Measurements from ENCODE around the gene BHLHE40. TPM values are rescaled to one million over a fixed set of nuclear protein-coding genes. Genes with fewer than 3 reads are reported as not detected.

BHLHE40 gene
- total and polyA plus RNA-seq, 8 donors, result 19.3 to 66.7 (median 33.2) TPM

GRCh38 chr3:5005367-5005766 is 26.1 kb downstream of the BHLHE40 start:
- Histone ChIP-seq H3K4me3 (no peak overlapping the region), H3K9me3 (no peaks in the 10 kb centered on the region), H3K27ac (no peak overlapping the region), H3K4me1 (no peaks in the 10 kb centered on the region), H3K27me3 (no peaks in the 10 kb centered on the region), H3K36me3 (no peaks in the 10 kb centered on the region)
- 63 to 70% methylated on average over 4 of the region's 4 CpGs for WGBS, 2 donors
- TF ChIP-seq CTCF (IDR thresholded peaks at IDR 0.05), result no peak
- DNase-seq (no peak), ATAC-seq (no peak), FAIRE-seq (no peak)
- intact Hi-C loops (cut with DNase I), result no loop called here

GRCh38 chr3:5006755-5007202 is 27.5 kb downstream of the BHLHE40 start:
- TF ChIP-seq CTCF (IDR thresholded peaks at IDR 0.05), result no peak
- no peak for FAIRE-seq
- H3K36me3 ChIP-seq, result no peaks in the 10 kb centered on the region
- no peak overlapping the region for H3K27ac ChIP-seq
- H3K4me1 ChIP-seq, result no peaks in the 10 kb centered on the region
- peak in 2 of 4 donors; percentile 40 to 57 for ATAC-seq
- intact Hi-C loops (cut with DNase I), result no loop called here
- DNase-seq, result no peak
- H3K27me3 ChIP-seq, result no peaks in the 10 kb centered on the region
- H3K9me3 ChIP-seq, result no peaks in the 10 kb centered on the region
- no peak overlapping the region for H3K4me3 ChIP-seq
- WGBS, 2 donors, result 83% methylated on average over 9 of the region's 9 CpGs

GRCh38 chr3:5007873-5008272 is 28.6 kb downstream of the BHLHE40 start:
- H3K4me3 ChIP-seq, result no peak overlapping the region
- no peaks in the 10 kb centered on the region for H3K36me3 ChIP-seq
- intact Hi-C loops (cut with DNase I), result no loop called here
- ATAC-seq, result no peak
- 82 to 83% methylated on average over 6 of the region's 6 CpGs for WGBS, 2 donors
- no peaks in the 10 kb centered on the region for H3K9me3 ChIP-seq
- DNase-seq, result no peak
- no peaks in the 10 kb centered on the region for H3K4me1 ChIP-seq
- no peak for FAIRE-seq
- H3K27ac ChIP-seq, result no peak overlapping the region
- no peaks in the 10 kb centered on the region for H3K27me3 ChIP-seq
- no peak for TF ChIP-seq CTCF (IDR thresholded peaks at IDR 0.05)

- intact Hi-C loops (cut with DNase I), result no loop called here
- no peaks in the 10 kb centered on the region for H3K9me3 ChIP-seq
- no peak overlapping the region for H3K4me3 ChIP-seq
- FAIRE-seq, result no peak
- H3K27ac ChIP-seq, result no peak overlapping the region
- ATAC-seq, result no peak
- DNase-seq, result no peak
- H3K36me3 ChIP-seq, result no peaks in the 10 kb centered on the region
- no peaks in the 10 kb centered on the region for H3K27me3 ChIP-seq
- WGBS, 2 donors, result 76 to 80% methylated on average over 12 of the region's 12 CpGs
- no peaks in the 10 kb centered on the region for H3K4me1 ChIP-seq
- no peak for TF ChIP-seq CTCF (IDR thresholded peaks at IDR 0.05)
Observed at GRCh38 chr3:5009506-5010109, 30.4 kb downstream of the BHLHE40 start.

- no peak for FAIRE-seq
- Histone ChIP-seq H3K27me3 (no peaks in the 10 kb centered on the region), H3K4me1 (no peaks in the 10 kb centered on the region), H3K9me3 (no peaks in the 10 kb centered on the region), H3K36me3 (no peaks in the 10 kb centered on the region), H3K4me3 (no peak overlapping the region), H3K27ac (no peak overlapping the region)
- no peak for DNase-seq
- 81 to 94% methylated on average over 6 of the region's 6 CpGs for WGBS, 2 donors
- ATAC-seq, result no peak
- intact Hi-C loops (cut with DNase I), result no loop called here
- no peak for TF ChIP-seq CTCF (IDR thresholded peaks at IDR 0.05)
Observed at GRCh38 chr3:5010140-5010539, 30.9 kb downstream of the BHLHE40 start.

Data from pancreas (tissue), 10 donors.